Loucy (cell line): Measurements from ENCODE around the gene TTC23.

Source experiments
- H2AFZ ChIP-seq: fragments of 200-600 bp; sonication (generic); 2 replicates; pipeline ENCODE4 v1.6.0; 2016; ENCODE audit warnings: antibody characterized with exemption, mild to moderate bottlenecking, low read length, moderate library complexity
- H3F3A ChIP-seq: fragments of 200-600 bp; 2 replicates; pipeline ENCODE4 v1.6.0; 2016; ENCODE audit warnings: antibody characterized with exemption, low read depth, mild to moderate bottlenecking
- H3K27me3 ChIP-seq: fragments of 200-600 bp; sonication (generic); 2 replicates; pipeline ENCODE4 v1.6.1; 2014; ENCODE audit warnings: low read length, mild to moderate bottlenecking; ENCODE audit not compliant: insufficient read depth, poor library complexity, severe bottlenecking
- H3K36me3 ChIP-seq: fragments of 200-600 bp; sonication (generic); 2 replicates; pipeline ENCODE4 v1.6.1; 2016; ENCODE audit warnings: low read length; ENCODE audit not compliant: insufficient read depth
- H3K4me1 ChIP-seq: fragments of 200-600 bp; sonication (generic); 2 replicates; pipeline ENCODE4 v1.5.1; 2014; ENCODE audit warnings: low read length, mild to moderate bottlenecking; ENCODE audit not compliant: insufficient read depth, poor library complexity, severe bottlenecking
- H3K4me2 ChIP-seq: fragments of 200-600 bp; sonication (generic); 2 replicates; pipeline ENCODE4 v1.6.0; 2014; ENCODE audit warnings: antibody characterized with exemption, low read length, low read depth, mild to moderate bottlenecking; ENCODE audit not compliant: poor library complexity, severe bottlenecking
- H3K4me3 ChIP-seq: fragments of 200-600 bp; sonication (generic); 2 replicates; pipeline ENCODE4 v1.5.1; 2014; ENCODE audit warnings: low read length, mild to moderate bottlenecking, mixed read lengths; ENCODE audit not compliant: poor library complexity, severe bottlenecking
- H3K79me2 ChIP-seq: fragments of 200-600 bp; sonication (generic); 2 replicates; pipeline ENCODE4 v1.6.1; 2014; ENCODE audit warnings: low read length; ENCODE audit not compliant: insufficient read depth
- H3K9ac ChIP-seq: fragments of 200-600 bp; sonication (generic); 2 replicates; pipeline ENCODE4 v1.6.0; 2014; ENCODE audit warnings: mild to moderate bottlenecking, low read depth, low read length, moderate library complexity; ENCODE audit not compliant: poor library complexity, severe bottlenecking
- H3K9me2 ChIP-seq: fragments of 200-600 bp; sonication (generic); replicated peaks from 2 replicates; pipeline ENCODE4 v1.6.1; 2016; ENCODE audit warnings: low read depth, low read length, mixed read lengths
- H3K9me3 ChIP-seq: fragments of 200-600 bp; sonication (generic); 2 replicates; pipeline ENCODE4 v1.6.1; 2014; ENCODE audit warnings: mild to moderate bottlenecking, antibody characterized with exemption, low read length, low read depth; ENCODE audit not compliant: insufficient read depth
- H4K20me1 ChIP-seq: fragments of 200-600 bp; sonication (generic); 2 replicates; pipeline ENCODE4 v1.6.0; 2014; ENCODE audit warnings: antibody characterized with exemption, low read length, mild to moderate bottlenecking; ENCODE audit not compliant: insufficient read depth, poor library complexity, severe bottlenecking
- EZH2phosphoT487 ChIP-seq: fragments of 200-600 bp; IDR thresholded peaks from 2 replicates; pipeline ENCODE4 v1.6.1; 2018; ENCODE audit warnings: antibody characterized with exemption, mild to moderate bottlenecking, moderate library complexity, borderline replicate concordance
- TF ChIP-seq, protein P1 (sequence below): fragments of 200-600 bp; sonication (generic); conservative IDR thresholded peaks from 2 replicates; pipeline ENCODE4 v1.5.1; 2014; ENCODE audit warnings: mild to moderate bottlenecking, antibody characterized with exemption, low read length

Gene TTC23

DNA sequence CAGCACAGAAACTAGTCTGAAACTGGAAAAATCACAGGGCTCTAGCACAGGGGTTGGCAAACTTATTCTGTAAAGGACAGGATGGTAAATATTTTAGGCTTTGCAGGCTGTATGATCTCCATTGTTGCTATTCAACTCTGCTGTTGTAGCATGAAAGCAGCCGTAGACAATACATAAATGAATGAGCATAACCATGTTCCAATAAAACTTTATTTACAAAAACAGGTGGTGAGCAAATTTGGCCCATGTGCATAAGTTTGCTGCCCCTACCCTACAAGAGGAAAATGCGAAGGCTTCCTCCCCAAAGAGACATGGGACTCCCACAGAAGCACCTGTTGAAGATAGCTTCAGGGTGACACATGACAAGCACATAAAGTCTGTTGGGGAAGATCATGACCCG is 85.3 kb downstream of the TTC23 start:
- Histone ChIP-seq H4K20me1 (no peaks in the 10 kb centered on the region), H3K9ac (no peak overlapping the region), H3K27me3 (no peaks in the 10 kb centered on the region), H3F3A (no peaks in the 10 kb centered on the region), H3K4me1 (no peaks in the 10 kb centered on the region), H2AFZ (no peak overlapping the region), H3K9me3 (no peaks in the 10 kb centered on the region), H3K36me3 (no peaks in the 10 kb centered on the region), H3K4me3 (no peak overlapping the region), H3K79me2 (no peaks in the 10 kb centered on the region), H3K9me2 (no peaks in the 10 kb centered on the region), H3K4me2 (no peak overlapping the region)
- TF ChIP-seq, protein P1, sequence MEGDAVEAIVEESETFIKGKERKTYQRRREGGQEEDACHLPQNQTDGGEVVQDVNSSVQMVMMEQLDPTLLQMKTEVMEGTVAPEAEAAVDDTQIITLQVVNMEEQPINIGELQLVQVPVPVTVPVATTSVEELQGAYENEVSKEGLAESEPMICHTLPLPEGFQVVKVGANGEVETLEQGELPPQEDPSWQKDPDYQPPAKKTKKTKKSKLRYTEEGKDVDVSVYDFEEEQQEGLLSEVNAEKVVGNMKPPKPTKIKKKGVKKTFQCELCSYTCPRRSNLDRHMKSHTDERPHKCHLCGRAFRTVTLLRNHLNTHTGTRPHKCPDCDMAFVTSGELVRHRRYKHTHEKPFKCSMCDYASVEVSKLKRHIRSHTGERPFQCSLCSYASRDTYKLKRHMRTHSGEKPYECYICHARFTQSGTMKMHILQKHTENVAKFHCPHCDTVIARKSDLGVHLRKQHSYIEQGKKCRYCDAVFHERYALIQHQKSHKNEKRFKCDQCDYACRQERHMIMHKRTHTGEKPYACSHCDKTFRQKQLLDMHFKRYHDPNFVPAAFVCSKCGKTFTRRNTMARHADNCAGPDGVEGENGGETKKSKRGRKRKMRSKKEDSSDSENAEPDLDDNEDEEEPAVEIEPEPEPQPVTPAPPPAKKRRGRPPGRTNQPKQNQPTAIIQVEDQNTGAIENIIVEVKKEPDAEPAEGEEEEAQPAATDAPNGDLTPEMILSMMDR = no peak
- no peak for TF ChIP-seq EZH2phosphoT487

DNA sequence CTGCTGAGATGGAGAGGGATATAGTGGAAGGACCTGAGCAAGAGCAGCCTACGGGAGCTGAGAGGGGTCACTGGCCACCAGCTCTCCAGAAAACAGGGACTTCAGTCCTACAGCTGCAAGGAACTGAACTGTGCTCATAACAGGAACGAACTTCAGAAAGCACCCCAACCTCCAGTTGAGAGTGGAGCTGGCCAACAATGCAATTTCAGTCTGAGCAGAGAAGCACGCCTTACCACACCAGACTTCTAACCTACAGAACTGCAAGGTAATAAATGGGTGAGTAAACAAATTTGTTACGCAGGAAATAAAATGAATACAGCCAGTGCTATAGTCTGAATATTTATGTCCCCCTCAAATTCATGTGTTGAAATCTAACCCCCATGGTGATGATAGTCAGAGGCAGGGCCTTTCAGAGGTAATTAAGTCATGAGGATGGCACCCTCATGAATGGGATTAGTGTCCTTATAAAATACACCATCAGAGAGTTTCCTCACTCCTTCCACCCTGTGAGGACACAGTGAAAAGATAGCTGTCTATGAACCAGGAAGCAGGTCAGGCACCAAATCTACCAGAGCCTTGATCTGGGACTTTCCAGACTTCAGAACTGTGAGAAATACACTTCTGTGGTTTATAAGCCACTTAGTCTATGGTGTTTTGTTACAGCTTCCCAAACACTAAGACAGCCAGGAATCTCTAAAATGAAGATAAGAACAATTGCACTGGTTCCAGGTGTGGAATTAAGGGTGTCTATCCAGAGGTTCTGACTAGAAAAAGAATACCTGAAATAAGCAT is 85.9 kb downstream of the TTC23 start:
- Histone ChIP-seq H3K27me3 (no peaks in the 10 kb centered on the region), H3K4me2 (no peak overlapping the region), H3K9me2 (no peaks in the 10 kb centered on the region), H2AFZ (no peak overlapping the region), H3K4me1 (no peaks in the 10 kb centered on the region), H3F3A (no peaks in the 10 kb centered on the region), H3K9me3 (no peaks in the 10 kb centered on the region), H3K4me3 (no peak overlapping the region), H3K36me3 (no peaks in the 10 kb centered on the region), H4K20me1 (no peaks in the 10 kb centered on the region), H3K79me2 (no peaks in the 10 kb centered on the region), H3K9ac (no peak overlapping the region)
- TF ChIP-seq, protein P1 = no peak
- TF ChIP-seq EZH2phosphoT487 = no peak

DNA sequence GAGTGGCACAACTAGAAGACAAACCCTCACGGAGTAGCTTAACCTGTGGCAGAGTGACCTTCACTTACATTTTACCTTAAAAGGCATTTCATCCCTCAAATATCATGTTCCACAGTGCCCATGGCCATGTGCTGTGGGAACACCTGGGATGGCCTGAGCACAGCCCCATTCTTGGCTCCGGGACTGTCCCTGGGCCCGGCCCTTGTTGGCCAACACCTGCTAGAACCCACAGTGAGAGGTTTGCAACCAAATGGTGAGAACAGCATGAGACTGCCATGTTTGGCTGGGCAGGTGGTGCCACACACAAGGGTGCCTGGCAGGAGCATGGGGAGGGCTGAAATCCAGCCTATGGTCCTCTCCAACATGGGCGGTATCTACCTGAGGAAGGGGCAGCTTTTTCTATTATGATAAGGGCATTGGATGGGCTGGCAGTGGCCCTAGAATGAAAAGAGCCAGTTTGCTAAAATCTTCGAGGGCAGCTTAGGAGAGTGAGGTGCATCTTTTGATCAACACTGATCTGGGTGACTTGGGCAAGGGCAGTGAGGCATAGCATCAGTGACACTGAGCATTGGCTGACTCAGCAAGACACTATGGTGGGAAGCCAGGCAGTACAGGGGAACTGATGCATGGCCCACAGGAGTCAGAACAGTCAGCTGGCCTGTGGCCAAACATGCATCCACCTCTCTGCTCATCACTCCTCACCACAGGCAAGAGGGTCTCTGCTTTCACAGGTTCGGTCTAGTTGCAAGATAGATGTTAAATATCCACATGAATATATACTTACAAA is 90.6 kb downstream of the TTC23 start:
- Histone ChIP-seq H3K4me1 (no peaks in the 10 kb centered on the region), H3K4me3 (no peak overlapping the region), H3K9me3 (no peaks in the 10 kb centered on the region), H2AFZ (no peak overlapping the region), H3K9ac (no peak overlapping the region), H4K20me1 (no peaks in the 10 kb centered on the region), H3K27me3 (no peaks in the 10 kb centered on the region), H3K4me2 (no peak overlapping the region), H3K9me2 (no peaks in the 10 kb centered on the region), H3K36me3 (no peaks in the 10 kb centered on the region), H3K79me2 (no peaks in the 10 kb centered on the region), H3F3A (no peaks in the 10 kb centered on the region)
- TF ChIP-seq, protein P1 = no peak
- TF ChIP-seq EZH2phosphoT487 = no peak
